HG02840 (cell line): ENCODE data around the gene PARP4.
"Not testable (repeated sequence)": the region's sequence is repeated elsewhere in the genome, so short reads cannot be mapped to it uniquely, and the experiment has no call there.

ENCODE experiments used
- ATAC-seq: cut with Tn5 transposase; IDR thresholded peaks from one replicate; pipeline ENCODE4 v1.9.1; 2021; ENCODE audit warnings: mild to moderate bottlenecking, moderate library complexity, moderate number of reproducible peaks; ENCODE audit not compliant: unreplicated experiment, low FRiP score

Gene PARP4

DNA sequence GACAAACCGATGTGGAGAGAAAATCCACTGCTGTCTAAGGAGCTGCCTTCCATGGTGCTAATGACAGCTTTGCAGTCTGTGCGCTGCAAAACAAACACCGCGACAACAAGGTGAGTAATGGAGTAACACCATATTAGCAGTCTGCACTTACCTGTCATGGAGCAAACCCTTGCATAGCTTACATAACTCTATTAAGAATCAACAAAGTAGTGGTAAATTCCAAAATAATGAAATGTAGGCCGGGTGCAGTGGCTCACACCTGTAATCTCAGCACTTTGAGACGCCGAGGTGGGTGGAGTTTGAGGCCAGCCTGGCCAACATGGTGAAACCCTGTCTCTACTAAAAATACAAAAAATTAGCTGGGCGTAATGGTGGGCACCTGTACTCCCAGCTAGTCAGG is 56.2 kb downstream of the PARP4 start:
- no peak for ATAC-seq

DNA sequence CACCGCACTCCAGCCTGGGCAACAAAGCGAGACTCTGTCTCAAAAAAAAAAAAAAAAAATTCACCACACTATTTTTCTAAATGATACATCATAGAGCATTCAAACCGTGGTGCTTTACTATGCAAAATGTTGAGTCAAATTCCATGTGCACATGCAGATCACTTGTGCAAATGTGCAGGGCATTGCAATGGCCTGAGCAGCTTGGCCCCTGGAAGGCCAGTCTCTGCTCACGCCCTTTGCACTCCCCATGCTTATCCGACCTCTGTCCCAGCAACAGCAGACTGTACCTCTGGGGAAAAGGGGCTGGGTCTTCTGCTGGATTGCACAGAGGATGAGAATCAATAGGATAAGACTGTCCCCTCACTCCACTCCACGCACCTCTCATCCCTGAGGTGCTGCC is 58.5 kb downstream of the PARP4 start:
- no peak for ATAC-seq

DNA sequence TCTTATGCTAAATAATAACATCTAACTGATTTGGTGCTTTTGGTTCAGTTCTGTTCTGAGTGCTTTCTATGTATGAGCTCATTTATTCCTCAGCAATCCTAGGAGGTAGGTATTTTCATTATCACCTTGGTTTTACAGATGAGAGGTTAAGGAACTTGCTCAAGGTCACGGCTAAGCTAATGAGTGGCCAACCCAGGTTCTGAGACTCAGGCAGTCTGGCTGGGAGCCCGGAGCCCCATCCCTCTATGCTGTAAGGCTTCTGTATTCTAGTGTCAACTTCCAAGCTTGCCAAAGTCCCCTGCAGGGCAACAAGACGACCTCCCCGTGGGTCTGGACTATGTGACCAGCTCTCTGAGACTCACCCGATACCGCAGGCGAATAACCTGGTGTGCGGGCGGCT is 60.5 kb downstream of the PARP4 start:
- ATAC-seq: no peak

DNA sequence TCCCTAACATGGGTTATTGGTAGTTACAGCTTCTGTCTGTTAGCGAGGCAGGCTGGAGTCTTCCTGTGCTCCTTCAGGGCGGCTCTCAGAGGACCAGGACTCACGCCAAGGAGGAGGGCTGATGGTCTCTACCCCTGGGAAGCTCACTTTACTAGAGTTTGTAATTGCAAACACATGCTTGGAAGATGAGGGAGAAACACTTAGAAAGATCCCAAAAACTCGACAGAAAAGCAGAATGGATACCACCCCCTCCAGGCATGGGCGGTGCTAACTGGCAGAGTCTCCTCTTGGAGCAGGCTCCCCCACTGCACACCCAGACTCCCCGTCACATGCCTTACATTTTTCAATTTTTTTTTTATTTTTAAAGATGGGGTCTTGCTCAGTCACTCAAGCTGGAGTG is 62.0 kb downstream of the PARP4 start:
- no peak for ATAC-seq

DNA sequence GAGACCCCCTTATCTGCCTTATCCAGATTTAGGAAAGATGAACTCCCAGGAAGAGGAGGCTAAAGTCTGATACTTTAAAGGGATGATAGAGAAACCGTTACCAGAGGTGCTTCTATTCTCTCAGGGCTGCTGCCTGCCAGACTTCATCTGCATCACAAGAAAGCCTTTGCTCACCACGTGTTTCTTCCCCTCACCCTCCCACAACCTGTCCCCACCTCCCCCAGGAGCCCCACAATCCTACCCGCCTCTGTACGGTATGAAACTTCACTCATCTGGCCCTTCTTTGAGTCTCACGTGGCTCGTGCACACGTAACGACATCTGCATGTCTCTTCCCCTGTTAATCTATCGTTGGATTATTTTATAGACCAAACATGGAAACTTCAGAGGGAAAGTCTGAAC is 67.7 kb downstream of the PARP4 start:
- not testable (repeated sequence) for ATAC-seq

DNA sequence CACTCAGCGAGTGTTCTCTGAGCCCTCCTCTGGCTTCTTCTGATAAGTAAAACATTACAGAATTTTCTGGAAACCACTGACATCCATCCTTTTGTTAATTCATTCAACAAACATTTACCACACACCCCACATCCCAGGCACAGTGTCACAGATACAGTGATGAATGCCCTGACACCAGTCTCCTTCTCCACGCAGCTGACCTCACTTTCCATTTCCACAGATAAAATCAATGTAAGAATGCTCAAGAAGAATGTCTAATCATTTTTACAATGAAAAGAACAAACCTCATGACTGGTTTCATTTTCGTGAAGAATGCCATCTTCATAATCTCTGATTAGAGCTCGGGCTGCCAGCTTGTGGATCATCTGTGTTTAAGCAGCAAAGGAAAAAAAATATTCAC is 69.2 kb downstream of the PARP4 start:
- ATAC-seq: no peak

DNA sequence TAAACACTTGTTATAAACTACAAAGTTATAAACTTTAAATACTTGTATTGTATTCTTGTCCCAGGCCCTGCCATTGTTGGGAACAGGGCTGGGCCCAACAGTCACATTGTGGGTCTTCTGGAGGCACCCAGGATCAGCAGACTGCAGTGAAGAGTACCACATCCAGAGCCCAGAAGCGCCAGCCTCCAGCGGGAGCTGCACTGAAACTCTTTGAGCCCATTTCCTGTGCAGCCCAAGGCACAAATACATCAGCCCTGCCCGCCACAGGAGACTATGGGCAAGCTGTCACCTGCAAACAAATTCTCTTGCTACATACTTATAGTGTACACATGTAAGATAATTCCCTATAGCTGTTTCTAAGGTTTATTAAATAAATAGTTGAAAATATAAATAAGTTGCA is 86.5 kb downstream of the PARP4 start:
- ATAC-seq: not testable (repeated sequence)

DNA sequence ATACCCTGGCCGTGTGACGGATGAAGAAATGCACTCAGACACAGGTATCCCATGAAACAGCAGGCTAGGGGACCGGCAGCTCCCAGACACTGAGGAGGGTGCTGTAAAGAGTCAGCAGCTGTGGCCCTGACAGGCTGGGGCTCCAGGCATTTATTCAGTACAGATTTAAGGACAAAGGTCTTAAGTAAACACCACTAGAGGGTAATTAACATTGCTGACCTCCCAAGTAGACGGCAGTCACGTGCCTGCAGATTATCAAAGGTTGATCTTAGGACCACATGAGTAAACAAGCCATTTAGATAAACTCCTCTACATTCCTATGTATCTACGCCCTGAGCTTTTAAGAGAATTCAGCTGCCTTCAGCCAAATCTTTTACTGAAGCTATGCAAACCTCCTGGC is 92.9 kb downstream of the PARP4 start:
- ATAC-seq: not testable (repeated sequence)

DNA sequence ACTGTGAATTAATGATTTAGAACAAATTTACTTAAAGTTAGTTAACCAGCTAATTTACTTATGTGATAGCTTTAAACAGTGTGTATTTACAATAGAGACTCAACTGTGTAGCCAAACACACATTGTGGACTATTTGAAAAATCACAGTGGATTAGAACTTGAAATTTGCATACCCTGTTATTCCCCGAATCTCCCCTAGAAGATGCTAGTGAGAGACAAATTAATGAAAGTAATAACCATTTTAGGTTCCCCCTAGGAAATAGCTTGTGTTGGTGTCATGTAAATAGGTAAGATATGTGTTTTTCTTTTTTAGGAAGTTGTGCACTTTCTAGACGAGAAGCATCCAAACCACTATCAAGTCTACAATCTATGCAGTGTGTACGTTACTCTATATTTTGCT is 104.7 kb downstream of the PARP4 start:
- no peak for ATAC-seq

DNA sequence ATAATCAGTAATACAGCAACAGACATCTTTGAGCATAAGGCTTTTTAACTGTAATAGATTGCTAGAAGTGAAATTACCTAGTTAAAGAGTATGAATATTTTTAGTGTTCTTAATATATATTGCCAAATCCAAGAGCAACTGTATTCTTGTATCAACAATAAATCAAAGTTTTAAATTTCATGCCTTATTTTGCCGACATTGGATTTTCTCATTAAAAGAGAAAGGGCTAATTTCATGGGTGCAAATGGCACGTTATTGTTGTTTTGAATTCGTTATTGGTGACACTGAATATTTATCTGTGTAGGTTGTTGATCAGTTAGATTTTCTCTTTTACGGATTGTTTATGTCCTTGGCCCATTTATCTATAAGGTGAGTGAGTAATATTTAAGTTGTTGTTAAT is 106.1 kb downstream of the PARP4 start:
- no peak for ATAC-seq

DNA sequence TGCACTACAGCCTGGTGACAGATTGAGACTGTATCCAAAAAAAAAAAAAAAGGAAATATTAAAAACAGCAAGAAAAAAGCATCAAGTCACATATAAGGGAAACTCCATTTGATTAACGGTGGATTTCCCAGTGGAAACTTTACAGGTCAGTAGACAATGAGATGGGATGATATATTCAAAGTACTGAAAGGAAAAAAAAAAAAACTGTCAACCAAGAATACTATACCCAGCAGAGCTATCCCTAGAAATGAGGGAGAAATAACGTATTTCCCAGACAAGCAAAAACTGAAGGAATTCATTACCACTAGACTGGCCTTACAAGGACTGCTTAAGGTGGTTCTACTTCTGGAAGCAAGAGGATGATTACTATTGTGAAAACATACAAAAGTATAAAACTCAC is 115.8 kb downstream of the PARP4 start:
- ATAC-seq: no peak

DNA sequence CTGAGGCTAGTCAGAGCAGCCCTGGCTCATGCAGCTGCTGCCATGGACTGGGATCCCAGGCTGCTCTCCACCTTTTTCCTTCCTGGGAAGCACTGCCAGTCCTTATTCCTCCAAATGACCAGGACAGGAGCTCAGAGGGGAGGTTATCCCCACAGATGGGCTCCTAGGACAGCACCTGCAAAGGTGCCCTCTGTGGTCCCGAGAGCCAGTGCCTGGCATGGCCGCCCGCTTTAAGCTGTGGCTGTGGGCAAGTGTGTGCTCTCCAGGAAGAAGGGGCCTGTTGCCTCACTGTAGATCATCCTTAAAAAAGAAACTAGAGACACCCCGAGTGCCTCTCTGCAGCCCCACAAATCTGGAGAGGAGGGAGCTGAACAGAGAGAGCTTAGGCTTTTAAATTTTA is 119.6 kb downstream of the PARP4 start:
- ATAC-seq: no peak

DNA sequence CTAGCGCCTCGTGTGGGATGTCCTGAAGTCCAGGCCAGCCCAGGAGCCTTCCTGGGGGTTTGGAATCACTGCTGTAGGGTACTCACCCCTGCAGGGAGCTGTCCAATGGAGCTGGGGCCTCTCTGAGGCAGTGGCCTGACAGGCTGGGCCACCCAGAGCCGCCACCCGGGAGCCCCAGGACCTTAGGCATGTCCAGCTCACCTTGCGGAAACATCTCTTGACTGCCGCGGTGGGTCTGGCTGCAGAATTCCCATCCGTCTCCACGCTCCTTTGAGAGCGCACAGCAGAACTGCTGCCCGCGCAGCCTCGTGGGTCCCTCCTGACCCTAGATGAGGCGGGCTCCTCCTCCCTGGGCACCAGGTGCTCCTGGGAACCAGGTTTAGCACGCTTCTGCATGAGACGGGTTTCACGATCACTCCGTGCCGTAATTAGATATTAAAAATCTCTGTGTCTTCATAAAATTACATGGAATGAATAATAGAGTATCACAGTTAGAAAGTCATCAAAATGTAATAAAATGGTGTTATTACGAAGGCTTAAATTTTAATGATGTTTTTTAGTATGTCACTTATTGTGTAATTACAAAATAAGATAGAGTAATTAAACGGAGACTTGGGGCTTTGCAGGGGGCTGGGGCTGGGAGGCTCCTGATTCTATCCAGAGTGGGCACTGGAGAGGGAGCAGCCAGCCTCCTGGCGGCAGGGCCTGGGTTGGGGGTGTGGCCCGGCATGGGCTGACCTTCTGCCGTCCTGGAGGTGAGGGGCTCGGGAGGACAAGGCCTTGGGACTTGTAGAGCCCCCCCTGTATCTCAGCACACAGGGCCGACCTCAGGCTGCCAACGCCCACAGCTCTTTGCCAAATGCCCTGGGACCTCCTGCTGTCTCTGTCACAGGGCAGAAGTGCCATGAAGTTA is 120.6 kb downstream of the PARP4 start:
- ATAC-seq: not testable (repeated sequence)

DNA sequence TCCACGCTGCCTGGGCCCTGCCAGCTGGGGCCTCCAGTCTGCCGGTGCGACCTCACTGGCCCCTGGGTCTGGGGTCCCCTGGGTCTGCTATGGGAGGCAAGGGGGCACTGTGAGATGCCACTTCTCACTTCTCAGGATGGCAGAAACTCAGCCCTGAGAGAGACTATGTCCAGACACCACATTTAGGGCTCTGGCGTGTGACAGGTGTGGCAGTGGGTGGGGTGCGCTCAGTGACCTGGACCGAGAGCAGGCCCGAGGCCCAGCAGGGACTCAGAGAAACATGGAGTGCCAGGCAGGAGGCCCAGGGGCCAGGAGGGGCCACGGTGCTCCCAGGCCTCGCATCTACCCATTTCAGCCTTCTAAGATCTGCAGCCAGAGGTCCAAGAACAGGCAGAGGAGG is 121.8 kb downstream of the PARP4 start:
- not testable (repeated sequence) for ATAC-seq

DNA sequence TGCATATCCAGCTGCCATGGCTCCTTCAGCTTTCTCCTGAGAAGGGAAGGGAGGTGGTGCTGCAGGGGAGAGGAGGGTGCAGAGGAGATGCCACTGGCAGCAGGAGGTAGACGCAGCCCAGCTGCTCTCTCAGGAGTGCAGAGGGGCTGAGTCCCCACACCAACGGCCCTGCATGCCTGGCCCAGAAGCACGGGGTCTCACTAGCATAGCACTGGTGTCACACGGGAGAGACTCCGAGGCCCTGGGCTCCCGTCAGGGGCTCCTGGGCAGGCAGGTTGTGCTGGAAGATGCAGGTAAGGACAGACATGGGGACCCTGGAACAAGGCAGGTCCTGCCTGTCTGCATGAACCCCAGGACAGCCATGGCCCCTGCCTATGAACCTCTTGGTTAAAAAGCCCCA is 123.1 kb downstream of the PARP4 start:
- ATAC-seq: no peak

DNA sequence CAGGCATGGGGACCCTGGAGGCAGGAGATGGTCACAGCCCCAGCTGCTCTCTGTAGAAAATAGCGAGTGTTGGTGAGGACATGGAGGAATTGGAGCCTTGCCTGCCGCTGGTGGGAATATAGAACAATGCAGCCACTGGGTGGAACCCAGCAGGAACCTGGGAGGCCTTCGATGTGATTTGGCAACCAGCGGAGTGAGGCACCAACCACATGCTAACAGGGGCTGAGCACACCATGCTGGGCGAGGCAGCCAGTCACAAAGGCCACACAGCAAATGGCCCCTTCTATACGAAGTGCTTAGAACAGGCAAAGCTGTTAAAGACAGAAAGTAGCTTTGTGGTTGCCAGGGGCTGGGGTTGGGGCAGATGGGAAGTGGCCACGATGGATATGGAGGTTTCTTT is 123.8 kb downstream of the PARP4 start:
- not testable (repeated sequence) for ATAC-seq

DNA sequence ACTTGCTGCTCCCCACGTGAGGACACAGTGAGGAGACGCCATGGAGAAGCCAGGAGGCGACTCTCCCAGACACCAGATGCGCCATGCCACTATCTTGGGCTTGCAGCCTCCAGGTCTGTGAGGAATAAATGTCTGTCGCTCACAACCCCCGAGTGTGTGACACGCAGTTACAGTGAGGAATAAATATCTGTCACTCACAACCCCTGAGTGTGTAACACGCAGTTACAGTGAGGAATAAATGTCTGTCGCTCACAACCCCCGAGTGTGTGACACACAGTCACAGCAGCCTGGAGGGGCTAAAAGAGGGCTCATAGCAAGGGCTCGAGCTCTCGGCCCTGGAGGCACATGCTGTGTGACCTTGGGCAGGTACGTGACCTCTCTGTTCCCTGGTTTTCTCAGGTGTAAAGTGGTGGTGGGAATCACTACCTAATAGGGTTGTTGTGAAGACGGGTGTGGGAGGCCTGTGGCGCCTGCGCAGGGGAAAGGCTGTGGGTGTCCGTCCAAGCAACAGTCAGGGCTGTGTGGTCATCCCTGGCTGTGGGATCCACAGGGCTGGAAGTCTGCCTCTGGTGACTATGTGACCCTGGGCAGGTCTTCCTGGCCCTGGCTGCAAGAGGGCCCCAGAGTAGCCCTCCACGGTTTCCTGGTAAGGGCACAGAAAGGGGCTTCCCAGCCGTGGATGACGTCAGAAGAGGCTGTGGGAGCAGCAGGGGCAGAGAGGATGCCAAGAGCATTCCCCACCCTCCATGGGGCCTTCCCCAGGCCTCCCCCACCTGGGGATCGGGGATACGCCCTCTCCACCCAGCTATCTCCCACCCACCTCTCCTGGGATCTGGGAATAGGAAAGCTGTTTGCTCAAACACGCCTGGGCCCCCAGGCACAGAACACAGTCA is 125.5 kb downstream of the PARP4 start:
- no peak for ATAC-seq

DNA sequence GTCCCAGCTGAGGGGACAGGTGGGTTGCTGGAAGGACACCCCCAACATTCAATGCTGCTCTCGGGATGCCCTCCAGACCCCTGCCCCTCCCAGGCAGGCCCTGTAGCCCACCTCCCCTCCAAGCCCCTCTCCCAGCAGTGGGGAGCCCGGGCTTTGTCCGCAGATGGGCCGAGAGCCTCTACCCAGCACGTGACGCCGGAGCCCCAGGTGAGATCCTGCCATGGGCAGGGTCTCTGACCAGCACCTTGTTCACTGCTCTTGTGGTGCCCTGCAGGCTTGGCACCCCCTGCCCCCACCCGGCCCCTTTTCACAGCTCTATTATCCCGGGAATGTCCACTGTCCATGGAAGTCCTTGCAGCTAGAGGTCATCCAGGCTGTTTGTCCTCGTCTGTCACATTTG is 126.7 kb downstream of the PARP4 start:
- no peak for ATAC-seq

DNA sequence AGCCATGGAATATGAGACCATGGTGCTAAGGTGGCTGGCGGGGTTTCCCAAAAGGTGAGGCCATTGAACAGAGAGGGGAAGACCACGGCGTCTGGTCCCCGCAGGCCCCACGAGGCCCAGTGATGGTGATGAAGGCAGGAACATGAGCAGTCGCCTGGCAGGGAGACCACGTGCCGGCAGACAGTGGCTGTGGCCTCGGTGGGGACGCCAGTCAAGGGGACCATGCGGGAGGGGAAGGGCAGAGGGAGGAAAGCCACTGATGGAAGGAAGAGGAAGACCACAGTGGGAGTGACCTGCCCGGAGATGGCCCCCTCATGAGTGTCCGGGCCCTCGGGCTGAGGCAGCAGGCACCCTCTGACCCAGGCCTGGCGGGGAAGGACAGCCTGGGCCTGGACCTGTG is 127.6 kb downstream of the PARP4 start:
- ATAC-seq: not testable (repeated sequence)

DNA sequence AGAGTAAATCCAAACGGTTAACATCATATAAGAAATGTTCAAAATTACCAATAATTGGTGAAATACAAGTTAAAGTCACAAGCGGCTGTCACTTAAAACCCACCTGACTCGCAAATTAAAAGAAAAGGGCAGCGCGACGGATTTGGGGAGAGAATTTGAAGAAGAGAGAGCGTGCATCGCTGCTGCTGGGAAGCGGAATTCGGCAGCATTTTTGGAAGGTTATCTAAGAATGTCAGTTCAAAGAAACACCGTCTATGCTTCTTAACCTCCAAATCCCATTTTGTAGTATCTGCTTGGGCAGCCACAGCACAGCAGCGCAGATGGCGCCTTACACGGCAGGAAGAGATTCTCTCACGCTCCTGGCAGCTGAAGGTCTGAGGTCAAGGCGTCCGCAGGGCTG is 128.5 kb downstream of the PARP4 start:
- ATAC-seq: not testable (repeated sequence)

DNA sequence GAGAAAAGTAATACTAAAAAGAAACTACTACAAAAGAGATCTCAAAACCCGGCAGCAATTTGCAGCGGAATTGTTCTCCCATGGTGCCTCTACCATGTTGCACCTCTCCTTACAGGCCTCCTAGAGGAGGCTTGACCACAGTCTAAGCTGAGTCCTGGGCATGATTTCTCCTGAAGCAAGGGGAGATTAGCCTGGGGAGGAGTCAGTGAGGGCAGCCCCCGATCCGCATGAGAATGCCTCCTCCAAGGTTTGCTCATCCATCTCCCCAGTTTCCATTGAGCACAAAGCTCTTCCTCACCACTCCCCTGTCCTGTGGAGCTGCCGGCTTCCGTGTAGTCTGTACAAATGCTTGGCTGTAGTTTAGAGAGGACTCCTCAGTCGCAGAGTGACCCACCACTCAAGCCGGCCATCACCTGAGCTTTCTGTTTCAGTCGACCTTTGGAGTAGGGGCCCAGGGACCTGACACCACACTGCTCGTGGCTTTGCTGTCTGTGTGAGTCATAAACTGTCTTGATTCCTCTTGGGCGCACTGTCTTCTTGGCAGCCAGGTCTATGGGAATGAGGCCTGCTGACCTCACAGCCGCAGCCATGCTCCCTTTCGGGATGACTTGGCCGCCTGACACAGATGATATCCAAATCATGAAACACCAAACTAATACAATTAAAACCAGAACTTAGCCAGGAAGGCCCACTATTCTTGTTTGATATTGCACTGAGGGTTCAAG is 130.9 kb downstream of the PARP4 start:
- ATAC-seq: no peak
